ENCODE measurements around the gene GPC3. TPM values are rescaled to one million over a fixed set of nuclear protein-coding genes. Genes with fewer than 3 reads are reported as not detected.

Gene GPC3
- total RNA-seq, 1 donor from 2014 or later, result 628 TPM

DNA sequence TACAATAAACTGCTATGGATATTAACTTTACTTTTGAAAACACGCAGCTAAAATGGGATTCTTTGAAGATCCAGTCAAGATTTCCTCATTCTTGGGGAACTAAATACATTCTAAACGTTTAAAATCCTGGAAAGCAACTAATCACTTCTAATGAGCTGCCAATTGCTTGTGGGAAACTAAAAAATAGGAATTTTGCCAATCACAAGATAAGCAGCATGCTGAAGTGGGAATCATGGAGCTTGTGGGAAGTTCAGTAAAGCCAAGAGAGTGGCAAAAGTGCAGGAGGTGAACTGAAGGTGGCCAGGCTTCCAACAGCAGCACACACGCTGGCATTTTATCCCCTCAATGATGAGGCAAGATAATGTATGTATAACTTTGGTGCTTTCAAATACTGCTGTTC, 133.0 kb downstream of the GPC3 start:
- no peak for DNase-seq (ENCODE audit: extremely low spot score, unreplicated experiment)
- Mint-ChIP-seq H3K9me3 (peaks cover 10% of the 10 kb centered on the region), H3K4me1 (ENCODE audit: unreplicated experiment) (peaks cover 21% of the 10 kb centered on the region), H3K27ac (no peak overlapping the region), H3K36me3 (peaks cover 20% of the 10 kb centered on the region), H3K4me3 (no peak overlapping the region), H3K27me3 (no peaks in the 10 kb centered on the region)
- TF ChIP-seq, protein P1, sequence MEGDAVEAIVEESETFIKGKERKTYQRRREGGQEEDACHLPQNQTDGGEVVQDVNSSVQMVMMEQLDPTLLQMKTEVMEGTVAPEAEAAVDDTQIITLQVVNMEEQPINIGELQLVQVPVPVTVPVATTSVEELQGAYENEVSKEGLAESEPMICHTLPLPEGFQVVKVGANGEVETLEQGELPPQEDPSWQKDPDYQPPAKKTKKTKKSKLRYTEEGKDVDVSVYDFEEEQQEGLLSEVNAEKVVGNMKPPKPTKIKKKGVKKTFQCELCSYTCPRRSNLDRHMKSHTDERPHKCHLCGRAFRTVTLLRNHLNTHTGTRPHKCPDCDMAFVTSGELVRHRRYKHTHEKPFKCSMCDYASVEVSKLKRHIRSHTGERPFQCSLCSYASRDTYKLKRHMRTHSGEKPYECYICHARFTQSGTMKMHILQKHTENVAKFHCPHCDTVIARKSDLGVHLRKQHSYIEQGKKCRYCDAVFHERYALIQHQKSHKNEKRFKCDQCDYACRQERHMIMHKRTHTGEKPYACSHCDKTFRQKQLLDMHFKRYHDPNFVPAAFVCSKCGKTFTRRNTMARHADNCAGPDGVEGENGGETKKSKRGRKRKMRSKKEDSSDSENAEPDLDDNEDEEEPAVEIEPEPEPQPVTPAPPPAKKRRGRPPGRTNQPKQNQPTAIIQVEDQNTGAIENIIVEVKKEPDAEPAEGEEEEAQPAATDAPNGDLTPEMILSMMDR (conservative IDR thresholded peaks at IDR 0.05), result no peak

DNA sequence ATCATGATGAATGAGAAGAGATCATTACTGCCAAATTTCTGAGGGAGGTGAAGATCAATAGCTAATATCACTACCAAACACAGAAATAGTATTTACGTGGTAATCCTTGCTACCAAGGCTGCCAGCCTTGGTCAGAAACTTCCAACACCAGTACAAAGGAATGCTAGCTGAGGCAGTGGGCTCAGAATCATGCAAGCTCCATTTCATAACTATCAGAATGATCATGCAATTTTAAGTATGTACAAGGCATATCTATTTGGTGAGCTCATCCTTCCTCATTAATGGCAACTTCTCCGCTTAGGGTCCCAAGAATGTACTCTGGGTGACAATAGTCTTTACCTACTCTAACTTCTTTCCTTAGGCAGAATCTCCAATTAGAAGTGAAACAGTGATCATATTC, 135.0 kb downstream of the GPC3 start:
- Mint-ChIP-seq H3K36me3 (peaks cover 20% of the 10 kb centered on the region), H3K27me3 (no peaks in the 10 kb centered on the region), H3K4me1 (ENCODE audit: unreplicated experiment) (peaks cover 29% of the 10 kb centered on the region), H3K9me3 (peaks cover 10% of the 10 kb centered on the region), H3K27ac (no peak overlapping the region), H3K4me3 (no peak overlapping the region)
- TF ChIP-seq, protein P1 (conservative IDR thresholded peaks at IDR 0.05), result no peak
- no peak for DNase-seq (ENCODE audit: extremely low spot score, unreplicated experiment)

DNA sequence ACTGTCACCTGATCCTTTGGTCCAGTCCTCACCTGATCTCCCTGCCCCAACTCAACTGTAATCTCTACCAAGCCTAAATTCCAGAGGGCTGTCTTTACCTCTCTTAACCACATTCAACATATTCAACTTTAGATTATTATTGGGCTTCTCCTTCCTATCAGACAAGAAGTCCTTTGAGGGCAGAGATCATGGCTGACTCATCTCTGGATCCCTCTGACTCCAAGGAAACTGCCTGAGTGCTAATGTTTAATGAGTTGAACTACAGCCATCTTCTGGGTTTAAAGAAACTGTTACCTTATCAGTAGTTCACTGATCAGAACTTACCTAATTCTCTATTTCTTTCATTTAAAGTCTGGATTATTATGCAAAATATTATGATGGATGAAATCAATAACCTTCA, 135.7 kb downstream of the GPC3 start:
- H3K9me3 Mint-ChIP-seq, result peaks cover 10% of the 10 kb centered on the region
- peak overlapping the region; percentile 40 for H3K27ac Mint-ChIP-seq
- TF ChIP-seq, protein P1 (conservative IDR thresholded peaks at IDR 0.05), result no peak
- DNase-seq (ENCODE audit: extremely low spot score, unreplicated experiment), result no peak
- no peaks in the 10 kb centered on the region for H3K27me3 Mint-ChIP-seq
- peaks cover 25% of the 10 kb centered on the region for H3K36me3 Mint-ChIP-seq
- no peak overlapping the region for H3K4me3 Mint-ChIP-seq
- peaks cover 29% of the 10 kb centered on the region for H3K4me1 Mint-ChIP-seq (ENCODE audit: unreplicated experiment)

DNA sequence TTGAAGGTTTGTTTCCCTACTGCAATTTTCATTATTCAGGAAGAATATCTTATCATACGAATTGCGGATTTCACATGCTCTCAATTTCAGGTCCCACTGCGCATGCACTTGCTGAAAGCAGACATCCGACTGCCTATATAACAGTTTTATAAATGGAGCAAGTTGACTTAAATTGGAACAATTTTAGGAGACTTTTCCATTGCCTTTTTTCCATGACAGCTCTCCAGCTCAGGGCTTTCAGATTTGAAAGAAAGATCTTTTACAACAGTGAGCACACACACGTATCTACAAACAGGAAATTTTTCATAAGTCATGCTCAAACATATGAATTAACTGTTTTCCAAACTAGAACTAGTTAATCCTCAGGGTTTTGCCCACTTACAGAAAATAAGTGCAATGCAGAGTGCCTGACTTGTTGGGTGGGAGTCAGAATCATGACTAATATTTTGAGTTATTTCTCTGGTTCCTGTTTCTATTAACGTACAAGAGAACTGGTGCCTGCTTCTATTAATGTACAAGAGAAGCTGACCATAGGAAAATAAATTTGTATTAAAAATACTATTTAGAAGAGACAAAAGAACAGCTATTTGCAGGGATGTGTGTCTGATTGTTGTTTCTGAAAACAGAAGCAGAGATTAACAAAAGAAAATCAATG, 137.9 kb downstream of the GPC3 start:
- H3K27me3 Mint-ChIP-seq, result no peaks in the 10 kb centered on the region
- H3K36me3 Mint-ChIP-seq, result peaks cover 25% of the 10 kb centered on the region
- no peak overlapping the region for H3K4me3 Mint-ChIP-seq
- H3K4me1 Mint-ChIP-seq (ENCODE audit: unreplicated experiment), result peaks cover 29% of the 10 kb centered on the region
- no peak overlapping the region for H3K27ac Mint-ChIP-seq
- peaks cover 10% of the 10 kb centered on the region for H3K9me3 Mint-ChIP-seq
- no peak for DNase-seq (ENCODE audit: extremely low spot score, unreplicated experiment)
- TF ChIP-seq, protein P1 (conservative IDR thresholded peaks at IDR 0.05), result no peak

DNA sequence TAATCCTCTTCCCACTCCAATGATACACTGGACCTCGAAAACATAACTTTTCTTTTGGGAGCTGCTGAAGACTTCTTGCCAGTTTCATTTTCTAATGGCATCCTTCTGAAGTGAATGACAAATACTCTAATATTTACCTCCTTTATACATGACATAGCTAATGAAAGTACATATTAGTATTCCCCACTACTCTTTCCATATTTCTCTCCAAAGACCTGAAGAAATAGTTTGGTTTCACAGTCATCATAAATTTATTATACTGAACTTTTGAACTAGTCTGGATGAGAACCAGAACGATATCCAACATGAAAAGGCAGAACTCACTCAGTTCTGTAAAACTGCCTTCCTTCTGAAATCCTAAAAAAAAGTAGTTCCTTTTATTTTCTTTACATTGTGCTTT, 139.1 kb downstream of the GPC3 start:
- Mint-ChIP-seq H3K4me1 (ENCODE audit: unreplicated experiment) (peaks cover 29% of the 10 kb centered on the region), H3K36me3 (peaks cover 21% of the 10 kb centered on the region), H3K9me3 (peaks cover 10% of the 10 kb centered on the region), H3K4me3 (no peak overlapping the region), H3K27me3 (no peaks in the 10 kb centered on the region), H3K27ac (no peak overlapping the region)
- DNase-seq (ENCODE audit: extremely low spot score, unreplicated experiment), result no peak
- TF ChIP-seq, protein P1 (conservative IDR thresholded peaks at IDR 0.05), result no peak

All from type B pancreatic cell (in vitro differentiated cells).